HG03521 (cell line): Measurements from ENCODE around the gene BTN1A1.

ENCODE experiments used
- ATAC-seq: cut with Tn5 transposase; IDR thresholded peaks from one replicate; pipeline ENCODE4 v1.9.1; 2021; ENCODE audit warnings: mild to moderate bottlenecking, moderate library complexity; ENCODE audit not compliant: unreplicated experiment

The BTN1A1 gene

GRCh38 chr6:26556263-26557070, 56.4 kb downstream of the BTN1A1 start:
- no peak for ATAC-seq
